DMS53 treated with DMSO at 0.1 percent for 48 hours (cell line): ENCODE results near the gene PLXND1.

Experiments
- DNase-seq: peaks from one replicate; lab custom pipeline; 2025; ENCODE audit not compliant: unreplicated experiment; lab: John Stamatoyannopoulos, UW

PLXND1 gene

GRCh38 chr3:129514110-129514509, 92.4 kb downstream of the PLXND1 start:
- DNase-seq = no peak

- no peak for DNase-seq
These were observed 92.8 kb downstream of the PLXND1 start for GRCh38 chr3:129513705-129514104.

- DNase-seq = no peak
These were observed 93.9 kb downstream of the PLXND1 start for GRCh38 chr3:129512595-129512994.

- no peak for DNase-seq
These were observed 99.2 kb downstream of the PLXND1 start for GRCh38 chr3:129507181-129507831.

- peak; percentile 37 for DNase-seq
These were observed 100.2 kb downstream of the PLXND1 start for GRCh38 chr3:129506231-129506742.

GRCh38 chr3:129505341-129505740, 101.1 kb downstream of the PLXND1 start:
- DNase-seq = no peak
